Activated T-cell treated with anti-CD3 and anti-CD28 coated beads, Interleukin-2, amount 50 U/mL, for 4 hours (primary cell): ENCODE results near the gene PRMT1. TPM values are rescaled to one million over a fixed set of nuclear protein-coding genes. Genes with fewer than 3 reads are reported as not detected.

Experiments
- ATAC-seq, 2 donors: fragments of 200-7000 bp; cut with Tn5 transposase; one replicate each; pipeline ENCODE4 v1.10.0; 2021
- DNase-seq: peaks from one replicate; pipeline ENCODE4 v3.0.0-alpha.2; 2020
- H3K27me3 Mint-ChIP-seq: one replicate; pipeline ENCODE4 v1.8.0; 2021; ENCODE audit warnings: low read depth, mixed read lengths
- H3K36me3 Mint-ChIP-seq: one replicate; pipeline ENCODE4 v1.8.0; 2022; ENCODE audit warnings: mixed read lengths; ENCODE audit not compliant: insufficient read depth
- H3K4me1 Mint-ChIP-seq: one replicate; pipeline ENCODE4 v1.8.0; 2021; ENCODE audit warnings: low read depth, mixed read lengths
- H3K4me3 Mint-ChIP-seq: one replicate; pipeline ENCODE4 v1.8.0; 2021; ENCODE audit warnings: mild to moderate bottlenecking, moderate library complexity, mixed read lengths
- H3K9me3 Mint-ChIP-seq: one replicate; pipeline ENCODE4 v1.8.0; 2021; ENCODE audit warnings: mixed read lengths
- total RNA-seq, 3 donors: library from RNA; stranded (reverse); gene quantifications; one replicate each; pipeline ENCODE4 v1.2.1, GENCODE V29; 2021

Gene PRMT1
- total RNA-seq, 3 donors from 2014 or later: 692 to 815 (median 725) TPM

DNA sequence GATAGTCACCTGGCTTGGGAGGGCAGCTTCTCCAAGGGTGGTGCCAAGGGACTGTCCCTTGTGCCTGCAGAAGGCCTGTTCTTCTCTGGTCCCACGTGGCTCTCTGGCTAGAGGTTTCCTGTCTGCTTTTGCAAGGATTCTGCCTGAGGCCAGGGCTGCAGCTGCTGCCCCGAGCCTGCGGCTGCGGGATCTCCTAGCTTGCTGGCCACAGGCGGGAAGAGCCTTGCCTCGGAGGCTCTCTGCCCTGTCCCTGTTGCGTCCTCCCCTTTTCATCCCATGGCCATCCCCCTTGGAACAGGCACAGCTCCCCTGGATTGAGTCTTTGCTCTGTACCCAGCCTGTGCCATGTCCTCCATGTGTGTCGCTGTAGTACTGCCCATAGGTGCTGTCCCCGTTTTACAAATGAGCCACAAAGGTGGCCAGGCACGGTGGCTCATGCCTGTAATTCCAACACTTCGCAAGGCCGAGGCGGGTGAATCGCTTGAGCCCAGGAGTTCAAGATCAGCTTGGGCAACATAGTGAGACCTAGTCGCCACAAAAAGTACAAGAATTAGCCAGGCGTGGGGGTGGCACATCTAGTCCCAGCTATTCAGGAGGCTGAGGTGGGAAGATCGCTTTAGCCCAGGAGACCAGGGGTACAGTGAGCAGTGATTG lies 20.5 kb upstream of the PRMT1 start:
- Mint-ChIP-seq H3K27me3 (no peaks in the 10 kb centered on the region), H3K36me3 (peaks cover 31% of the 10 kb centered on the region), H3K4me3 (no peak overlapping the region), H3K4me1 (peaks cover 2% of the 10 kb centered on the region), H3K9me3 (no peaks in the 10 kb centered on the region)
- DNase-seq (no peak), ATAC-seq (no peak)

DNA sequence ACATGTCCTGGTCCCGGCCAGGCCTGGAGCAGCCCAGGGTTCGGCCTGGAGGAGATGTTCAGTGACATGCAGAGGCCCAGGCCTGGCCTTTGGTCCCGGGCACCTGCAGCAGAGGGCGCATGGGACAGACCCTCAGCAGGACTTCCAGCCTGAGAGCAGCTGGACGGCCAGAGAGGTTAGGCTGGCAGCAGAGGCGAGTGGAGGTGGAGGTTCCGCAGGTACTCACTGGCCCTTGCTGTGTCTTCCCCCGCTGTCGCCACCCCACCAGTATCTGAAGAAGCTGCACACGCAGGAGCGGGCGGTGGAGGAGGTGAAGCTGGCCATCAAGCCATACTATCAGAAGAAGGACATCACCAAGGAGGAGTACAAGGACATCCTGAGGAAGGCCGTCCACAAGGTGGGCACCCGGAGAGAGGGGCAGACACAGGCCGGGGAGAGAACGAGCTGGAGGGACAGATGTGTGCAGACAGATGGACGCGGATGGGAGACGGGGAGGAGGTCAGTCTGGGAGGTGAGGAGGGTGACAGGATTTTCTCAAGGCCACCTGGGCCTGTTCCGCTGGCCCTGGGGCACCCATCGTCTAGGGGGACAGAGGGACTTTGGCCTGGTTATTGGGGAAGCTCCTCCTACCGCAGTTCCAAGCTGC lies 19.5 kb upstream of the PRMT1 start:
- Mint-ChIP-seq H3K4me1 (peaks cover 4% of the 10 kb centered on the region), H3K4me3 (no peak overlapping the region), H3K9me3 (no peaks in the 10 kb centered on the region), H3K36me3 (peaks cover 31% of the 10 kb centered on the region), H3K27me3 (no peaks in the 10 kb centered on the region)
- ATAC-seq (no peak), DNase-seq (no peak)

DNA sequence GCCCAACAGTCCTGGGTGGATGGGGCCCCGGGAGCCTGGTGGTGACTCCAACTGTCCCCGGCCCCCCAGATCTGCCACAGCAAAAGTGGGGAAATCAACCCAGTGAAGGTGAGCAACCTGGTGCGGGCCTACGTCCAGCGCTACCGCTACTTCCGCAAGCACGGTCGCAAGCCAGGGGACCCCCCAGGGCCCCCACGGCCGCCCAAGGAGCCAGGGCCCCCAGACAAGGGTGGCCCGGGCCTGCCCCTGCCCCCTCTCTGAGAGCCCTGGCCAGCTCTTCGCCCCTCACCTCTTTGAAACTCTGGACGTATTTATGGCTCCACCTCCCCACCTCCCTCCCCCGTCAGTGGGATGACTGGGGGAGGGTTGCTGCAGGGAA lies 18.9 kb upstream of the PRMT1 start:
- Mint-ChIP-seq H3K27me3 (no peaks in the 10 kb centered on the region), H3K9me3 (no peaks in the 10 kb centered on the region), H3K36me3 (peaks cover 29% of the 10 kb centered on the region), H3K4me3 (no peak overlapping the region), H3K4me1 (peaks cover 9% of the 10 kb centered on the region)
- DNase-seq (no peak), ATAC-seq (no peak)

DNA sequence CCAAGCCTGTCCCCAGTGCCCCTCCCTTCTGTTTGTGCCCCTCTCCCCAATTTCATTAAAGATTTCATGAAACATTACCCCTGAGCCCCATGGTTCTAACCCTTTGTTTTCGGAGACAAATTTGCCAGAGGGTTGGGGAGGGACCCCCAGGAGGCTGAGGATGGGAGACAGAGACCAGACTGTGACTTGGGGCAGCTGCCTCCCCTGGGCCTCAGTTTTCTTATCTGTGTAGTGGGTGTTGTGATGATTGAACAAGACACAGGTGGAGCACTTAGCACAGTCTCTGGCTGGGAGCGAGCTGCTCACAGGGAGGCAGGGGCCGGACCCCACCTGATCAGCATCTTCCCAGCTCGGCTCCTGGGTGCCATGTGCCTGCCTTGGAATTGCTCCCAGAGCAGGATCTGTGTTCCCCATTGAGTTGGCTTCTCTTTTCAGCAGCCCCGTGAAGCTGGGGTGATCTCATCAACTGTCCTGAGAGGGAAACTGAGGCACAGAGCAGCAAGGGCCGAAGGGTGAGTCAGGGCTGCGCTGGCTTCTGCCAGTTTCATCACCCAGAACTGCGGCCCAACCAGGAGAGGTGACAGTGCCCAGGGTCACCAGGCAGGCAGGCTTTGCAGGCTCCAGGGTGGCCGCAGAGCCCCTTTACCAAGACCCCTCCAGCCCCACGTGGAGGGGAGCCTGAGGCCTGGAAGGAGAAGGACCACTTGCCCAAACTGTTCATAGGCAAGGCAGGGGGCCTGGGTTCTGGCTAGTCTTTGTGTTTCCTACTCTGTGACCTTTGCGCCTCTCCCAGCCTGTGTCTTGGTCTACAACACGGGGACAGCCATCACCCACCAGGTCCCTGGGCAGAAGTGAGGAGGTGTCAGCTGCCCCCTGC lies 18.3 kb upstream of the PRMT1 start:
- Mint-ChIP-seq H3K4me1 (peaks cover 16% of the 10 kb centered on the region), H3K9me3 (no peaks in the 10 kb centered on the region), H3K4me3 (no peak overlapping the region), H3K36me3 (peaks cover 29% of the 10 kb centered on the region), H3K27me3 (no peaks in the 10 kb centered on the region)
- DNase-seq: no peak
- ATAC-seq: no peak

DNA sequence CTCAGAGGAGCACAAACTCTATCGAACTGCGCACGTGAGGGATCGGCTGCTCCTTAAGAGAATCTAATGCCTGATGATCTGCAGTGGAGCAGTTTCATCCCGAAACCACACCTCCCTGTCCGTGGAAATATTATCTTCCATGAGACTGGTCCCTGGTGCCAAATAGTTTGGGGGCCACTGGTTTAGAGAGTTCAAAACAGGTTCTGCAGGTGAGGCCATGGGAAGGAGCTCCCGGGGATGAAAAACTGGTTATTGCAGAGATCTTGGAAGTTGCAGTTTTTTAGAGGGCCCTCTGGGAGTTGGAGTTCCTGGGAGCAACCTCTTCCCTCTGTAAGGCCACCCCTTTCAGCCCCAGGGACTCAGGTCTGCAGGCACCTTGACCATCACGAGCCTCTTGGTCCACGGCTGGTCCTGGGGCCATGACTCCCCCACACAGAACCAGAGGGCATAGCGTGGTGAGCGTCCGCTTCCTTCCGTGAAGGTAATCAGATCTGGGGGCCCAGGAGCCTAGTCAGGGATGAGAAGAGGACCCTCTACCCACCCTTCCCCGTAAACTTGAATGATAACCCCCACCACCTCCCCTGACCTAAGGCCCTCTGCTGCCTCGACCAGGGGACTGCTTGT lies 16.6 kb upstream of the PRMT1 start:
- no peak overlapping the region for H3K4me3 Mint-ChIP-seq
- no peaks in the 10 kb centered on the region for H3K27me3 Mint-ChIP-seq
- peaks cover 25% of the 10 kb centered on the region for H3K4me1 Mint-ChIP-seq
- DNase-seq: no peak
- ATAC-seq: no peak
- H3K9me3 Mint-ChIP-seq: no peaks in the 10 kb centered on the region
- peaks cover 22% of the 10 kb centered on the region for H3K36me3 Mint-ChIP-seq

DNA sequence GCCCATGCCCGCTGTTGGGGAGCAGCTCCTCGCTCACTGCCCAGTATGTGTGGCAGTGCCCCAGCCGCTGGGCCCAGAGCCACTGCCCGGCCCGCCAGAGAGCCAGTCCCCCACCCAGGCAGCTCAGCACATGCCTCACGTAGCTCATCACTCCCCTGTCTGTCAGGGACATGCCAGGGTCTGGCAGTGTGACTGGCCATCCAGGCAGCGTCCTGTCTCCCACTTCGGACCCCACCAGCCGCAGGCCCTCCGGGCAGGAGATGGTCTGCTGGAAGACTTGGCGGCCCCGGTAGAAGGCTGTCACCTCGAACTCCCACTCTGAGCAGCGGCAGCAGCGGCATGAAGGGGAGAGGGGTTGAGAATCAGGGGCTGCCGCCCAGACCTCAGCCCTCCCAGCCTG lies 15.1 kb upstream of the PRMT1 start:
- no peak for ATAC-seq

DNA sequence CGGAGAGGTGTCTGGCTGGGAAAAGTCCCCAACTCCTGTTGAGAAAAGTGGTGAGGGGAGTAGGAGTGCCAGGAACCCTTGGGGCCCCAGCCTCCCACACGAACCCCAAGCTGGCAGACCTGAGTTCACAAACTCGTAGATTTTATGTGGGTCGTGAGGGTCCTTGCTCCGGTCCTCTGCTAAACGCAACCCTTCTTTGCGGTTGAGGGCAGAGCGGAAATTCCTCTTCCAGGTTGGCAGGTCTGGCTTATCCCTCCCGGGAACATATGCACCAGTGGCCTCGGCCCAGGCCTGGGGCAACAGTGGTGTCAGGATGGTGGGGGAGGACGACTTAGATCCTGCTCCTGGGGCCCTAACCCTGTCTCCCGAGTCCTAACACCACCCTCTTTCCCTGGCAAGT lies 13.8 kb upstream of the PRMT1 start:
- H3K27me3 Mint-ChIP-seq: no peaks in the 10 kb centered on the region
- H3K36me3 Mint-ChIP-seq: peaks cover 11% of the 10 kb centered on the region
- no peaks in the 10 kb centered on the region for H3K9me3 Mint-ChIP-seq
- ATAC-seq: no peak
- peaks cover 39% of the 10 kb centered on the region for H3K4me1 Mint-ChIP-seq
- peak overlapping the region; percentile 95 for H3K4me3 Mint-ChIP-seq
- DNase-seq: no peak

More for the DNA sequence above, 15.1 kb upstream of the PRMT1 start:
- Mint-ChIP-seq H3K9me3 (no peaks in the 10 kb centered on the region), H3K36me3 (peaks cover 13% of the 10 kb centered on the region), H3K27me3 (no peaks in the 10 kb centered on the region), H3K4me3 (no peak overlapping the region), H3K4me1 (peaks cover 34% of the 10 kb centered on the region)
- DNase-seq: no peak

DNA sequence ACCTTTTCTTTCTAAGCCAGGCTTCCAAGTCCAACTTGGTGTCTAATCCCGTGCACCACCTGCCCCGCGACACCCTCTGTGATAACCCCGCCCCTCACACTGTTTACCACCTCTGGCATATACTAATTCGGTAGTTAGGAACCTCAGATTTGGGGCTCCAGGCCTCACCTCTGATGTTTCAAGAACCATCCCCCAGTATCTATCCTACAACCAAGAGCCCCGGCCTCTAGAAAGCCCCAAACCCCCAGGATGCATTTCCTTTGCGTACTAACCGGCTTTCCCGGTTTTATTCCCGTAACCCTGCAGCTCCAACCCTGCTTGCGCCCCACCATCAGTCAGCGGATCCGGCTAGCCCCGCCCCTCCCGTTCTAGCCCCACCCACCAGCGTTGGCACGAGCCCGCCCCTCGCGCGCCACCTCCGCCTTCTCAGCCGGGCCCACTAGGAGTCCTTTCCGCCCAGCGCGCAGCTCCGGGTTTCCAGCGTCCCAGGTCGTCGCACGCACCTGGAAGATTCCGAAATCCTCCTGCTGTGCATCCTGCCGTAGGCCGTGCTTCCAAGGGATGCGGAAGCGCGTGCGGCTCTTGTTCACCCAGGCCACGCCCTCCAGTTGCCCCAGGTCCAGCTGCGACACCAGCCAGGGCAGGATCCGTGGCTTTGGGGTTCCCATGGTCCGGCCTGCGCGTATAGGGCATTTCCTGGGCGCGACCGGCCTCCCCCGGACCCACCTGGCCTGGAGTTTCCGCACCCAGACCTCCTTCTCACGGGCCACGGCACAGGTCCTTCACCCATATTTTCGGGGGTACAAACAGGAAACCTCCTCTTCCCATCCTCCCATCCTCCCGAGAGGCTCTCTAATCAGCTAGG lies 12.7 kb upstream of the PRMT1 start:
- ATAC-seq: peak; percentile 58 to 67
- Mint-ChIP-seq H3K9me3 (no peaks in the 10 kb centered on the region), H3K4me3 (peak overlapping the region; percentile 95), H3K4me1 (peaks cover 39% of the 10 kb centered on the region), H3K27me3 (no peaks in the 10 kb centered on the region), H3K36me3 (peaks cover 8% of the 10 kb centered on the region)
- DNase-seq: peak; percentile 92

DNA sequence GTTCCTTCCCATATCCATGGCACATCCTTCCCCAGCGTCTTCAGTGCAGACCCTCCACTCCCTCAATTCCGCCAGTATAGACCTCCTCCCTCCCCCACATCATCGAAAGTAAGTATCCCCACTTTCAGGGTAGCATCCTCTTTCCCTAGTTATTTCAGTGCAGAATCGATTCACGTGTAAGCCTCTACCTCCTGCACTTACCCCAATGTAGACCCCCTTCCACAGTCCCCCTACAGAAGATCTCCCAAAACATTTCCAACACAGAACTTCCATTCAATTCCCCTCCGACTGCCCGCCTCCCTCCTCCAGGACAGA lies 12.1 kb upstream of the PRMT1 start:
- ATAC-seq (no peak), DNase-seq (no peak)
- Mint-ChIP-seq H3K27me3 (no peaks in the 10 kb centered on the region), H3K36me3 (peaks cover 9% of the 10 kb centered on the region), H3K9me3 (no peaks in the 10 kb centered on the region), H3K4me1 (peaks cover 37% of the 10 kb centered on the region), H3K4me3 (peak overlapping the region; percentile 95)

DNA sequence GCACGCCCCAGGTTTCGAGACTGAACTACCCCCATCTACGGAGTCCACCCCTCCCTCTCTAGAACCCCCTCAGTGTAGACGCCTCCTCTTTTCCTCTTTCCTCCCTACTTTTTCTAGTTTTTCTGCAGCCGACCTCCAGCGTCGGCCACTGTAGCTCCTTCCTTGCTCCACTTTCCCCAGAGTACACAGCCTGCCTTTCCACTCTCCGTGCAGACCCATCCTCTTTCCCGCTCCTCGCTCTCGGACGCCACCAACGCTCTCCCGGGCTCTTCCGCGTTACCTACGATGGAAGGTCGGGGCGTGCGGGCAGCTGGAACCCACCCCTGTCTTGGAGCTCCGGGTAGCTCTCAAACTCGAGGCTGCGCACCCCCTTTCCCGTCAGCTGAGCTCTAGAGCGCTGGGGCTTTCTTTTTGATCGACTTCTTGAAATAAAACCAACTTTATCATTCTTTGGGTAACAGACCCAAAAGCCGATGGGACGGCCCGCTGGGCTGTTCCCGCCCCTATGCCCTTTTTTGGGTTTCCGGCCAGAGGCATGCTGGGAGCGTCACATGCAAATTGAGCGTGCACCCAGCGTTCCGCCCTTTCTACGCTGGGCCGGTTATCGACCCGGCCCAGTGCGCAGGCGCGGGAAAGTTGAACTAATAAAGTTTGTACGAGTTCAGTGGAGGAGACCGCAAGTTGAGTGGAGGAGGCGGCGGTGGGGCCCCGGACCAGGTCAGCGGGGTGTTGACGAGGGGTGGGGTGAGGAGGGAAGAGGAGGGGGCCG lies 11.5 kb upstream of the PRMT1 start, which contains the start of the genes BCL2L12 and IRF3:
Gene BCL2L12 (plus strand): TSS at position 583 of the 769 bp plus-strand sequence. CDS start 760 bp downstream, outside the sequence.
Gene IRF3 (minus strand): TSS at position 507 of the 769 bp plus-strand sequence. CDS start 1,019 bp downstream, outside the sequence.
- DNase-seq (peak; percentile 100), ATAC-seq (peak; percentile 88 to 90)
- Mint-ChIP-seq H3K36me3 (peaks cover 4% of the 10 kb centered on the region), H3K27me3 (no peaks in the 10 kb centered on the region), H3K4me3 (peak within 1 kb of the TSS; percentile 95), H3K9me3 (no peaks in the 10 kb centered on the region), H3K4me1 (peaks cover 37% of the 10 kb centered on the region)

DNA sequence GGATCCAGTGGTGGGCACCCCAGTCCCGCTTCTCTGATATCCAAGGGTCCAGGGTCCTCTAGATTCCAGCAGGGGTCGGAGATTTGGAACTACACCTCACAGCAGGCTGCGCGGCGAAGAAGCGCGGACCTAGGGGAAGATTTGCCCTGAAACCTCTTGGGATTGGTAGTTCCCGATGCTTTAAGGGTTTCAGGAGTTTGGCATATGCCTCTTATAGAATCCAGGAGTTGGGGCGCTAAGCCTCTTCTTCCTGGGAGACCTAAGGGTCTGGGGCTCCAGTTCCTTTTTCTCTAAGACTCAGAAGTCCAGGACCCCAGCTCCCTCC lies 11.0 kb upstream of the PRMT1 start:
- H3K27me3 Mint-ChIP-seq: no peaks in the 10 kb centered on the region
- DNase-seq (no peak), ATAC-seq (peak in 1 of 2 donors; percentile 9)
- H3K36me3 Mint-ChIP-seq: peaks cover 3% of the 10 kb centered on the region
- no peaks in the 10 kb centered on the region for H3K9me3 Mint-ChIP-seq
- H3K4me3 Mint-ChIP-seq: peak overlapping the region; percentile 95
- H3K4me1 Mint-ChIP-seq: peaks cover 37% of the 10 kb centered on the region

DNA sequence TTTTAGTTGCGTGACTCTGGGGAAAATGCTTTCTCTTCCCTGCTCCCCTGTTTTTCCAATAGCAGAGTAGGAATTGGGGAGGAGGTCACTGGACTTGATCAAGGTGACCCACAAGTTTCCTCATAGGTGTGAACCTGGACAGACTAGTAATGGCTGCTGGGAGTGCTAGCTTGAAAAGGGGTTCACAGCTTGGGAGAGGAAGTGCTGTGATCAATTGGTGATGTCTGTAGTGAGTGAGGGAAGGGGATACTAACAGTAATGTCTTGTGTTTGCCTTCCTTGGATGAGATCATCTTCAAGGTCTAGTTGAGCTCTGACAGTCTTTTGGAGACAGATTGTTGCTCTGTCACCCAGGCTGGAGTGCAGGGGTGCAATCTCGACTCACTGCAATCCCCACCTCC lies 9.6 kb upstream of the PRMT1 start:
- no peaks in the 10 kb centered on the region for H3K27me3 Mint-ChIP-seq
- H3K9me3 Mint-ChIP-seq: no peaks in the 10 kb centered on the region
- peaks cover 43% of the 10 kb centered on the region for H3K4me1 Mint-ChIP-seq
- peaks cover 3% of the 10 kb centered on the region for H3K36me3 Mint-ChIP-seq
- H3K4me3 Mint-ChIP-seq: peak overlapping the region; percentile 95
- no peak for ATAC-seq
- no peak for DNase-seq

DNA sequence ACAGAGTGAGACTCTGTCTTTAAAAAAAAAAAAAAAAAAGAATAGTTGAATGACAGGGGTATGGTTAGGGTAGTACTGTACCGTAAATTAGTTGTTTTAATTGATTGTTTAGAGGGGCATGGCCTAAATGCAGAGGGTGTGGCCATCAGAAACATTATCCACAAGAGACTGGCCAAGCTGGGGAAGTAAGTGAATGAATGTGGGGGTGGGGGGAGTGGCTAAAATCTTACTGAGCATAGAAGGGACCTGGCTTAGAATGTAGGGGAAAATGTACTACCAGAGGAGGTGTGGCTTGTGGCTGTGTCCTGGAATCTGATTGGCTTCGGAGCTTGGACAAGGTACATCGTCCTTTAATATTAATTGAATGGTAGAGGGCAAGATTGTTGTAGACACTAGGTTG lies 7.6 kb upstream of the PRMT1 start:
- DNase-seq (no peak), ATAC-seq (no peak)
- H3K4me1 Mint-ChIP-seq: peaks cover 25% of the 10 kb centered on the region
- H3K36me3 Mint-ChIP-seq: peaks cover 3% of the 10 kb centered on the region
- no peaks in the 10 kb centered on the region for H3K9me3 Mint-ChIP-seq
- H3K4me3 Mint-ChIP-seq: no peak overlapping the region
- H3K27me3 Mint-ChIP-seq: no peaks in the 10 kb centered on the region
